ENCODE data around the gene HOXB5.
A peak's percentile ranks its signal among the peaks of the same experiment; 100 is the strongest.

The HOXB5 gene

DNA sequence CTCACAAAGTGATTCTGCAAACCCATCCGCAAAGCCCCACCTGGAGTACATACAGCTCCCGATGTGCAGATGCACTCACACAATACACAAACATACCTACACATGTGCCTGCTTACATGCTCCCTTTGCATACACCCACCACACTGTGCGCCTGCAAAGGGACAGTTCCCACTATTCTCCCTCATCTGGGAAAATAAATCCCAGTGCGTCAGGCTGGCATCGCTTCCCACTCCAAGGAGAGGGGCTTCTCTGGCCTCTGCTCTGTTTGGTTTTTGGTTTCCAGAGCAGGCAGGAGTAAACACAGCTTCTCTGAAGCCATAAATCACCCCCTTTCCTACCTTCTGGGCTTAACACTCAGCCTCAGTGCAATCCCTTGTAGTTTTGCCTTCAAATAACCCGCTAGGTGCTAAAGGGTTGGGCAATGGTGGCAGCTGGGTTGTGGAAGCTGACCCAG is 30.2 kb downstream of the HOXB5 start:
- DNase-seq = peak; percentile 69

DNA sequence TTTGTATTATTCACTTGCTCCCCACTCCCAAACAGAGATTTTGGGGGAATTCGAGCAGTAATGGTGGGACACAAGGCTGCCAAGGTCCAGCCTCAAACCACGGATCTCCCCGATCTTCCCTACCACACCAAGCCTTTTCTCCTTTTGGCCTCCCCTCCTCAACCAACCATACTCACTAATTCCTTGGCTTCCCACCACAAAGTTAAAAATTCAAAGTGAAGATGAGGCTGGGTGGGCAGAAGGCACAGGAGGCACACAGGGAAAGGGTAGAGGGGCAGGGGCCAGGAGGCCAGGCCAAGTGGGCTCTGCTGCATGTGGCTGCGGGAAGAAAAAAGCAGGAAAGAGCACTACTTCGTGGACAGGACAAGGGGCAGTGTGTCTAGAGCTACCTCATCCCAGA is 30.6 kb downstream of the HOXB5 start:
- DNase-seq = no peak

DNA sequence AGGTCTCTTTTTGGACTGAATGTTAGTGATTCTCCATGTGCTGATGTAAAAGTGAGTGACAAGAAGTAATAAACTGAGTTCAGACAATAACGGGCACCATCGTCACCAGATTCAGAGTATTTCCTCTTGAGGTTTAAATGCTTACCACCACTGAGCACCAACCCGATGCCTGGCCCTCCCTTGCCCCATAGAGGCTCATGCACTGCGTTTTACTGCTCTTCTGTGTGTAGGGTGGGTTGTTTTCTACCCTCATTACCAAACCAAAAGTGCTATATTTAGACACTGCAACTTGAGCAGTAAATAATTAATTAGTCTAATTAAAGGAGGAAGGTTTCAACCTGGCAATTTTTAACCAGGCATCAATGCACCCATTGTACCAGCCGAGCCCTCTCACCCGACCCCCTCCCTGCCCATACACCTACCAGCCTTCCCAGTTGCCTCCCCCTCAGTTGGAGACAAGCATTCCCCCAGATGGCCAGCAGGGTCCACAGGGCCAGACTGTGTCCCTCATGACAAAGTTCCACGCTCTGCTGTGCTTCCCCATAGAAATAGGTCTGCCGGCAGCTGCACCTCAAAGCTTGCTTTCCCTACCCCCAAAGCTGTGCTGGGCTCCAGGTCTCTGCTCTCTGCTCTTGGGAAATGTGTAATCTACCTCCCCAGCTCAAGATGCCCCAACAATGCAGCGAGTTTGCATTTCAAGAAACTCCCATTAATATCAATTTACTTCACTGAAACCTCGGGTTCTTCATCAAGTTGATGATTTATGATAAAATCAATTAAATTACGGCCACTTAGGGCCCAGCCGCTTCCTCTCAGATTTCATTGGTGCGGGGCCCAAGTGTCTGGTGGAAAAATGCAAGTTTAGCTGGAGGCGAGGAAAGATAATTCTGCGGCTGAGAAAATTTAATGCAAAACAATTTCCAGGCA is 31.4 kb downstream of the HOXB5 start:
- DNase-seq = no peak

DNA sequence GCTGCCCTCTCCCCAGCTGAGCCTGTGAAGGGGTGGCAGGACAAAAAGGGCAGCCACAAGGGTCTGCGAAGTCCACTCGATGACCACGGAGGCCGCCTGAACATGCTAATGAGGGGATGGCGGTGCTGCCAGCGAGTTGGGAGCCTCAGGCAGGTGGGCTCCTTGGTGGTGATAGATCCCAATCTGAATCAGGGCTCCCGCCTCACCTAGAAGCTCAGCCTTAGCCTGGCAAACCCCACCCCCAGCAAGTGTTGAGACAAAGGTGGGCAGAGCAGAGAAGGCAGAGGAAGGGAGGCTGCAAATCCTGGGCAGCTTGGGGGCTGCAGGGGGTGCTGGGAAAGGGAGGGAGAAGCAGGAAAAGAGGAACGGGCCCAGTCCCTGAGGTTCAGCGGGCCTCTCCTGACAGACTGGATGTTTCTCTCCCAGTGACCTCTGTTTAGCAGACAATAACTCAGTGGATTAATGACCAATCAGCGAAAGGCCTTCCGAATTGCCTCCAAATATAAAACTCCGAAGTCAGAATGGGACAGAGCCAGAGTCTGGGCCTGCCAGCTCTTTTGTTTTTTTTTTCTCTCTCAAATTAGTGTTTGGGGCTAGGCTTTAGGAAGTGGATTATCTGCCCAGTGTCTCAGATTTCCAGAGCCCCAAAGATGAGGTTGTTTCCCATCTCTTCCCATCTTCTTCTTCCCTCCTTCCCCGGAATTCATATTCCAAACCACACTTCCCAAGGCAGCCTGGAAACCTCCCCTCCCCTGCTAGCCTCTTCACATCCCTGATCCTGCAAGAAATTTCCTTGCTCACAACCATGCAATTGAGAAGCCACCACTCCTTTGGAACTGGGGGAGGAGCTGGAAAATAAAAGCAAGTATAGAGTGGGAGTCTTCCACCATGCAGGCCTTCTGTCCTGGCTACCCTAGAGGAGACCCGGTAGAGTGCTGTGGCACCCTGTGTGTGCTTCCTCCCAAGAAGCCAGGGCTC is 33.5 kb downstream of the HOXB5 start:
- no peak for DNase-seq

DNA sequence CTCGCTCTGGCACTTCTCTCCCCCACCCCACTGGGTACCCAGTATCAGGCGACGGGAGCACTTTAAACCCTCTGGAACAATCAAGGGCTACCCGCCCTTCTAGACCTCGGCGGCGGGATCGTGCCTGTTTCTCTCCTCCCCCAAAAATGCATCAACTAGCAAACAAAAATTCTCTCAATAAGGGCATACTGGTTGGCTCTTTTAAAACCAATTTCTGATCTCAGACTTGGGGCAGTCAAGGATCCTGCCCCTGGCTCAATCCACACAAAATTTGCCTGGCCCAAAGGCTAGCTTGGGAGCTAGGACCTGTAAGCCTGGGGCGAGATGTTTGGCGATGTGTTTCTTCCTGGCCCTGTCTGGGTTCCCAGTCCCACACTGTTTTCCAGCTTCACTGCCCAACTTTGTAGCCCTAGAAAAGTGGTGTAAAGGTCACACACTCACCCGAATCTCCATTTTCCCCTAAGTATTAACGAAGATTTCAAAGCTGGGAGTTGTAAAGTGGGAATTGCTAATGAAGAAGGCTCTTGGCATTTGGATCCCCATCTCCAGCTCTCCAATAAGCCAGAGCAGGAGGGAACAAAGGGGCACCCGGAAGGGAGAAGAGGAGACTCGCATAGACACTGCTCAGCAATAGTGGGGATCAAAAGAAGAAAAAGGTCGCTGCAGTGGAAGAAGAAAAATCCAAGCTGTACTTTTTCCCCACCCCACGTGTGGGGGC is 34.3 kb downstream of the HOXB5 start:
- no peak for DNase-seq

DNA sequence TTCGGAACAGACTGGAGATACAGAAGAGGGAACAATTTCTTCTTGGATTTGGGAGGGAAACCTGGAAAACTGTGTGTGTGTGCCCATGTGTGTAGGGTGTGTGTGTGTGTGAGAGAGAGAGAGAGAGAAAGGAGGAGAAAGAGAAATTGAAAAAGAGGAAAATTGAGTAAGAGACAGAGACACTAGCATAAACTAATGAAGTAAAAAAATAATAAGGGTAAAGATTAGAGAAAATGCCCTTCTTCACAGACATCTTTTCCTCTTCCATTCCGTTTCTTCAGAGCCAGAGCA is 34.8 kb downstream of the HOXB5 start:
- no peak for DNase-seq

DNA sequence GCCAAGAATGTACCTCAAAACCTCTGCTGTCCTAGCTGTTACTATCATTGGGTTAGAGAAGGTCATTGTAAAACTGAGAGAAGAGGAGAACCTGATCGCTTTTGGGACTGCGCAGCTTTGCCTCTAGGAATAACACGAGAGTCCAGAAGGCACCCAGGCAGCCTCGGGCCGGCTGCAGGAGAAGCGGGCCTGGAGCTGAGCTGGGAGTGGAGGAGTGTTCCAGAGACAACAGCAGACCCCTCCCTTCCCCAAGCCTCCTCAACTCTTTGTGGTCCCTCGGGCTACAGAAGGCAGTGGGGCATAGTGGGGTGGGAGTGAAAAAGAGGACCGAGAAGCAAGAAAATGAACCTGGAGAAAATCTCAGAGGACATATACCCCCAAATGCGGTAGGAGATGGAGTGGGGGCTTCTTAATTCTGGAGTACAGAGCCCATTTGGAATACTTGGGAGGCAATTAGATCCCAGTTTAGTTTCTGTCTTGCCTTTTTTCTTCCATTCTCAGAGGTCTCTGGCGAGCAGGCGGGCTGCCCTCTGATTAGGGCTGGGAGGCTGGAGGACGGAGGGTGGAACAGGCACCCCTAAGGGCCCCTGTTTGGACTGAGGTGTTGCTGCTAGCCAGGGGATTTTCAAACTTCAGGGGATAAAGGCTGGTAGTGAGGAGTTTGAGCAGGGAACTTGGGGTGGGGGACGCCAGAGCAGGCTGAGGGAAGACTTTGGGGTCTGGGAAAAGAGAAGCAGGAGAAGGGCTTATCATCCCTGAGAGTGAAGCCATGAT is 35.3 kb downstream of the HOXB5 start:
- peak; percentile 51 for DNase-seq

DNA sequence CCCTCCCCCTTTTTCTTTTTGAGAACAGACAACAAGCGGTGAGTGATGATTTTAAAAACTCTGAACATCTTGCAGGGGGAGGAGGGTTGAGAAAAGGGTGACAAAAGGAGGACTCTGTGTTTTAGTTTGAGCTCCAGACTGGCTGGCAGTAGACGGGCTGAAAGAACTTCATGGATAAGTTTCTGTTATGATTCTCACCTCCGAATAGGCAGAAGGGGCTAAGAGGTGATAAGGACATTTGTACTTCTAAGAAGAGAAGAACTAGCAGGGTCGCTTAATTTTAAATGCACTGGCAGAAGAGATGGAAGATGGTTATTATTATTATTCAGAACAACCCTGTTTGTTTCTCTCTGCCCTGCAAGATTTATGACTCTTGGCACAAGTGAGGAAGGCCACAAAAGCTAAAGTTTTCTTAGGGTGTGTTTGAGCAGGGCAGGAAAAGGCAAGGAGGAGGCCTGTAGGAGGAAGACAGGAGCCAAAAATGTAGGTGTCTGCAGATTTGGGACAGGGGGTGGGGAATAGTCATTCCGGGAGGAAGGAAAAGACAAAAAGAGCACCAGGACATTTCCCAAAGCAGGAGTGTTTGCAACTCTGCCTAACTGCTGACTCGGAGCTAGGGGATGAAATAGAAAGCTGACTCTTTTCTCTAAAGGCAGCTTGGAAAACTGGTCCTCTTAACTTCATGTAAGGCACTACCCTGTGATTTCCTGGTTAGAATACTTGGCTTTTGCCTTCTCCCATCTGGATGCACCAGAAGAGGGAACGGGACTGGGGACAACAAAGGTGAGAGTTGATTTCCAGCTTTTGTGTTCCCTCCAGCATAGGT is 36.8 kb downstream of the HOXB5 start:
- DNase-seq = peak; percentile 66

DNA sequence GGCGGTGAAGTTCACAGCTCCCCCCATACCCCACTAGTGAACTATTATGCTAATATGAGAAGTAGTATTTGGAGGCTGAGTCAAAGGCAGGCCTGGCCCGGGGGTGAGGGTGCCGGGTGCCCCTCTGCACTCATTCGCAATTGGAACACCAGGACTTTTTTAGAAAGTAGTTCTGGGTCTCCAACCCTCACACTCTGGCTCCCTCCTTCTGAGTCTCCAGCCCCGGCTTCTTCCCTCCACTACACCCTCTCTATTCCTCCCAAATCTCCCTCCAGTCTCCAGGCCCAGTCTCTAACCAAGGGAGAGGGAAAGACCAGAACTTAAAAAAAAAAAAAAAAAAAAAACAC is 37.4 kb downstream of the HOXB5 start:
- no peak for DNase-seq

DNA sequence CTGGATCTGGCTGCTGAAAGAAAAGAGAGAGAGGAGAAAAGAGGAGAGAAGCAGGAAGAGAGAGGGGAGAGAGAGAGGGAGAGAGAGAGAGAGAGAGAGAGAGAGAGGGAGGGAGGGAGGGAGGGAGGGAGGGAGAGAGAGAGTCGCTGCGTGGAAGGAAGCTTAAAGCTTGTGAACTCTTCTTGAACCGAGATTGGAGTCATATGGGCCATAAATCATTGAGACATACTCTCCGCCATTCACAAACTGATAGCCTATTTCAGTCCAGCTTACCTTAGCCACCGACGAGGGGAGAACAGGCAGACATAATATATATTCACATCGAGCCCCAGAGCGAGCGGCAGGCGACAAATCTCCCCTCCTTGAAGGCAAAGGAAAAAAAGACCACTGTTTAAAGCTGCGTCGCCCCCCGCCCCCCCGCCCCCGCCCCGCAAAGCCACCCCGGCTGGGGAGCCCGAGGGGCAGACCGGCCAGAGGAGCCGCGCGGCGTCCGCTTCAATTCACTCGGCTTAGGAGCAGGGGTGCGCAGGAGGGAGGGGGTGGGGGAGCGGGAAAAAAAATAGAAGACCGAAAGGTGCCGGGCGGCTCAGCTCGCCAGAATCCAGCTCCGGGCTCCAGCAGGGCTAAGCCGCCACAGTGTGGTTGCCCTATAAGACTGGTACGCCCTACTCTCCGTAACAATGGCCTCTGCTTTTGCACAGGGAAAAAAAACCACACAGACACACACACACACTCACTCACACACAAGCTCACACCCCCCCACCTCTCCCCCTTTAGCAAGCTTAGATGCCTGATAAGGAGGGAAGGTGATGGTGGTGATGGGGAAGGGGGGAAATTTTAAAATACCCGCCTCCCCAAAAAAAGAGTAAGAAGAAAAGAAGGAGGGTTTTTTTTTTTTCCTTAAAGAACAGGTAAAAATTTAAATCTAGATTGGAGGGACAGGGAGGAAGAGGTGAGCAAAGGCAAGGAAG is 38.0 kb downstream of the HOXB5 start:
- peak; percentile 75 for DNase-seq

DNA sequence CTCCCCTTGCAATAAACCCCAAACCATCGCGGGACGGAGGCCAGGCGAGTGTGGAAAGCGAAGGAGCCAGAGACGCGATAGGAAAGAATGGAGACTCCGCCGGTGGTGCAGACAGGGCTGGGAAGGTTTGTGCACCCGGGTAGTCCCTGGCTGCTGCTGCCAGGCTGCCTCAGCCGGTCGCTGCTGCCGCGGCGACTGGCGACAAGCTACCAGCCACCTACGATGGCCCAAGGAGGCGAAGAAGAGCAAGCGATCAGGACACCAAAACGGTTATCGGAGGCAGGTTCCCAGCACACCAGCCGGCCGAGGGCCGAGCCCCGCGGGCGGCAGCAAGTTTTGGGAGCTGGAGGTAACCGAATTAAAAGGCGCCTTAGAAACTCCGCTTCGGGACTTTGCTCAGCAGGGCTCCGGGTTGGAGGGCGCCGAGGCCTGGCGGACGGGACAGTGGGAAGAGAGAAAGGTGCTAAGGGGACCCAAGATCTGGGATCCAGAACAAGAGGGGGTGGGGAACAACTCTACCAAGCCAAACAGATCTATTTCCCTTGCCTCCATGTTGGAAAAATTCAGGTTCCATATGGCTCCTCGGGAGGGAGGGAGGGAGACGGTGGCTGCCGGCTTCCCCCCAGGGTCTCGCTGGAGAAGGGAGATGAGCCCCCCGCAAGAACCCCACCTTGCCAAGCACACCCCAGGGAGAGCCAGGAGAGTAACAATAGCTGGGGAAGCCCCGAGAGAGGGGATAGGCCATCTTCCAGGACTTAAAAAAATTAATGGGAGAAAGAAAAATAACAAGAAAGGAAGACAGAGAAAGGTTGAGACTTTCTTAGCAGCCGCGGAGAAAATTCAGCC is 38.9 kb downstream of the HOXB5 start:
- peak; percentile 78 for DNase-seq

DNA sequence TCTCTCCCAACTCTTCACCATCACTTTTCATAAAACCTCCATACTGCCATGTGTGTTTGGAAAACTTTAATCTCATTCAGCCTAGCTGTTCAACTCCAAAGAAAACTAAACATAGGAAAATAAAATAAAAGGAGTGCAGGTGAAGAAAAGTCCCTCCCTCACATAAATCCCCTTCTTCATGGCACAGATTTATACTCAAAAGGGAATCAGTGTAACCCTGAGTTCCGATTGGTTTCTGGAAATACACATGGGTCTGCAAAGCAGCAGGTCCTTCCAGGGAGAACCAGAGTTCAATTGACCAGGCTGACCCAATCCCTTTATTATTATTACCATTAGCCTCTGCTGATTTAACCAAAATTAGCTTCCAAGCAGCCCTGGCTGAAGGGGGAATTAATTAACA is 39.8 kb downstream of the HOXB5 start:
- DNase-seq = peak; percentile 59

DNA sequence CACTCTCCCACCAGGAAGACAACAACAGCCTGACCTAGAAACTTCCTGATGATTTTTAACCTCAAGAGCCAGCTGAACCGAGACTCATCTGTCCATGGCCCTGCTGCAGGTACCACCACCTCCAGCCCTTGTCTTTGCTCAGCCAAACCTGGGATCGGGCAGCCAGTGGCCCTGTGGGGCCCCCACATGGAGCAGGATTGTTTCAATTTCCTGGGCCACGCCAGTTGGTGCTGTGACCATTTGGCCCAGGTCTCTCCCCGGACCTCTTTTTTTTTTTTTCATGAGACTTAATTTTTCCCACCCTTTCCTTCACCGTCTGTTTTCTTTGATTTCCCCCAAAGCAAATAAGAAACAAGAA is 40.4 kb downstream of the HOXB5 start:
- DNase-seq = no peak

DNA sequence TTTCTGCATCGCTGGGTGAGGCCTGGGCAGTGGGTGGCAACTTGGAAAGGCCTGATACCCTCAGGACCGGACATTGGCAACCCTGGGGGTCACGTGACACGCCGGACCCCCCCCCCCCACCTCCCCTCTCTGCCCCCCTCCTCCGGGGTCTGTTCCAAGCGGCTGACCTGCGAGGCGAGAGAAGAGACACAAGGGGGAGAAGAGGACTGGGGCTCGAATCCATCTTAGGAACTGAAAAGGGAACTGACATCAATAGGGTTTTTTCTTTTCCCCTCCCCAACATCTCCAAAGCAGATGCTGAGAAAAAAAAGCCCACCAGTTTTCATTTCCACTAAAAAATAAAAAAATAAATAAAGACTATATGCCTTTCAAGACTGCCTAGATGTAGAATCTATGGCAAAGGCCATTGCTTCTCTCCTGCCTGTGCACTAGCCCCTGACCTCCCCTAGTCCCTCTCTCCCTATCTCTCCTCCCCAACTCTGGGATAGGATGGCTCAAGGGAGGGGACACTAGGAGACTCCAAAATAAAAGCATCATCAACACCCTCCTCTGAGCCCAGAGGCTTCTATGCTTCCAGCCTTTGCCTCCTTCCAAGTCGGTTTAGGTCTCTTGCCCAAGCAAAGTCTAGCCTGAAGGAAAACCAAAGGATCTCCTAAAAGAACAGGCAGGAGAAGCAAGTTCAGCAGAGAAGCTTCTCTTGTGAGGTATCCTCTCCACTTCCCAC is 41.0 kb downstream of the HOXB5 start:
- DNase-seq = peak; percentile 77

DNA sequence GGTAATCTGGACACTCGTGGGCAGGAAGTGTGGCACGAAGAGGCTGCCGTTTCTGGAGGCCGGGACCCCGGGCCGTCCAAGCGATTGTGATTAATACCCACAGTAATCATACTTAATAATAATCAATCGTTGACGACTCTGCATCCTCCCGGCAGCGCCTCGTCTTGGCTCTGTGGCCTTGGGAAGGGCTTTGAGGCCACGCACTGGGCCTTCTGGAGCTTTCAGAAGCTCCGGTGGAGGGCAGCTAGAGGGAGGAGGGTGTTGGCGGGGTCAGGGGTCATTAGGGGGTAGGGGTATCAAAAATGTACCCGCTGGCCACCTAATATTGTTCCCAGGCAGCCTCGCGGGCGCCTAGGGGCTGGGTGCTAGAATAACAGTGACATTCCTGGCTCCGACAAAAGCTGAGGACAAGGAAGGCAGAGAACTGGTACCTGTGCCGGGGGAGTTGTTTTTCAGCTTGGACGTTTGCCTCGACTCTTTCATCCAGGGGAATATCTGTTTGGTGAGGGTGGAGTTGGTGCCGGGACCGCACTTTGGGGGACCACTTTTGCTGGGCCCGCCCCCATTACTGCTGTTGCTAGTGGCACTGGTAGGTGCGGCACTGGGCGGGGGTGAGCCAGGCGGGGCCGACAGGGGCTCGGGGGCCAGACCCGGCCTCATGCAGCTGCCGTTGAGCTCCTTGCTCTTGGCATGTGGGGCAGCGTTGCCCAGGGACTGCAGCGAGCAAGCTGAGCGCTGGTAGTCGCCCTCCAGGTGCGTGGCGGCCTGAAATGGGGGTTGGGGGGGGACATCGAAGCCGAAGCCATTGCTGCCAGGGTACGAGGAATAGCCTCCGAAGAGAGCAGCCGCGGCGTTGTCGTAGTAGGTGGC is 41.7 kb downstream of the HOXB5 start:
- peak; percentile 67 for DNase-seq

DNA sequence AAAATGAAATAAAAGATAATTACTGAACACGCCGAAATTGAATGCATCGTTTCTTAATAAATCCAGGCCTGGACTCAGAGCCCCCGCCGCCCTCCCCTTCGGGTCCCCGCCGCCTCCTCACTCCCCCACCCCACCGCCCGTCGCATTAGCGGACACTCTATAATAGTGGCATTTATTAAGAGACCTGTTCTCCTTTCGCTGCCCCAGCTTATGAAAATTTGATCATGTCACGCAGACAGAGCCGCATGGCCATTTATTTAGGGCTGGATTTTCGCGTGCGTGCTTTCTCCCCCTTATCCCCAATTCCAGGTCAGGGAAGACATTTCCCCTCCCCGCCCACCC is 42.4 kb downstream of the HOXB5 start:
- no peak for DNase-seq

DNA sequence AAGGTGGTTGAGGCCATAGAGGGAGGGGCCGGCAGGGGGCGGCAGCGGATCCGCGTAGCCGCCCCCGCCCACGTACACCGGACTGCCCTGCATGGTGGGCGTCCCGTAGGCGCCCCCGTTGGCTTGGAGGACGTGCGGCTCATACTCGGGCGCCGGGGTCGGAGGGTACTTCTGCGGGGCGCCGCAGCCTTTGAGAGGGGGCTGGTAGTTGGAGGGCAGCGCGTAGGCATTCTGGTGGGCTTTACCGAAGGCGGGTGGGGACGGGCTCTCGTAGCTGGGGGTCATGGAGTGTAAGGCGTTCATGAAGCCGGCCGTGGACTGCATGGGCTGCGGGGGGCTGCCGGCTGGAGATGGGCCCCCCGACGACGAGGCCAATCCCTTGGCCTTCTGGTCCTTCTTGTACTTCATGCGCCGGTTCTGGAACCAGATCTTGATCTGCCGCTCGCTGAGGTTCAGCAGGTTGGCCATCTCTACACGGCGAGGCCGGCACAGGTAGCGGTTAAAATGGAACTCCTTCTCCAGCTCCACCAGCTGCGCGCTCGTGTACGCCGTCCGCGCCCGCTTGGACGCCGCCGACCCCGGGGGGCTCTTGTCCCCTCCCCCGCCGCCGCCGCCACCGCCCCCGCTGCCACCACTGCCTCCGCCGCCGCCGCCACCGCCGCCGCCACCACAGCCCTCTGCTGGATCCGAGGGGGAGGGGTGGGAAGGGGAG is 42.9 kb downstream of the HOXB5 start:
- DNase-seq = peak; percentile 72

All from right kidney (tissue), 1 donor.